Mammary epithelial cell (primary cell): ENCODE measurements around the gene PRPH.

Experiments used
- CTCF ChIP-seq, 2 donors: IDR thresholded peaks in 1 of 2; conservative IDR thresholded peaks in 1 of 2; 2 replicates each; pipeline ENCODE4 v1.5.1; 2011 to 2012; ENCODE audit warnings: inconsistent platforms in 2 of 2, low read length in 2 of 2, mild to moderate bottlenecking in 2 of 2, control low read depth in 1 of 2, low read depth in 1 of 2; ENCODE audit not compliant: insufficient read depth in 1 of 2; ENCODE audit errors: extremely low read depth in 1 of 2
- EZH2 ChIP-seq: IDR thresholded peaks from 2 replicates; pipeline ENCODE4 v1.6.1; 2012; ENCODE audit warnings: low read length, inconsistent platforms, borderline replicate concordance

GRCh38 chr12:49309386-49309785 is 14.4 kb downstream of the PRPH start:
- TF ChIP-seq CTCF (conservative IDR thresholded peaks at IDR 0.05 in 1 of 2, IDR thresholded peaks at IDR 0.05 in 1 of 2; ENCODE audit: extremely low read depth in 1 of 2, insufficient read depth in 1 of 2, low read depth in 1 of 2, low read length in 2 of 2) (no peak), EZH2 (no peak)
